Activated naive CD4-positive, alpha-beta T cell treated with anti-CD3 and anti-CD28 coated beads, Interleukin-2, amount 50 U/mL, for 72 hours (primary cell): Measurements from ENCODE around the gene SPTLC3. TPM values are rescaled to one million over a fixed set of nuclear protein-coding genes. Genes with fewer than 3 reads are reported as not detected.

Experiments
- ATAC-seq, 2 donors: fragments of 150-1000 bp; cut with Tn5 transposase; 2 replicates each; pipeline ENCODE4 v1.10.0; 2021; ENCODE audit warnings: mild to moderate bottlenecking in 2 of 2, moderate library complexity in 2 of 2
- DNase-seq, 2 donors: peaks; one replicate each; pipeline ENCODE4 v3.0.0; 2021 to 2022; ENCODE audit warnings: low spot score in 2 of 2
- H3K27ac Mint-ChIP-seq, 2 donors: one replicate each; pipeline ENCODE4 v1.8.0; 2022; ENCODE audit warnings: mild to moderate bottlenecking in 2 of 2, mixed read lengths in 2 of 2
- H3K36me3 Mint-ChIP-seq, 2 donors: one replicate each; pipeline ENCODE4 v1.8.0; 2022; ENCODE audit warnings: mixed read lengths in 2 of 2
- H3K9me3 Mint-ChIP-seq, 2 donors: one replicate each; pipeline ENCODE4 v1.8.0; 2022; ENCODE audit warnings: mixed read lengths in 2 of 2
- total RNA-seq, 2 donors: library from RNA; stranded (reverse); gene quantifications; one replicate each; pipeline ENCODE4 v1.2.3, GENCODE V29; 2022

The SPTLC3 gene
- total RNA-seq = 1 to 10 TPM in 1 of 2 donors, not detected in 1; 1.7 TPM

- ATAC-seq = peak; percentile 39 to 49
- peak within 1 kb of the TSS in 1 of 2 donors; percentile 88 for H3K27ac Mint-ChIP-seq
- H3K36me3 Mint-ChIP-seq = no peaks in the 10 kb centered on the region
- H3K9me3 Mint-ChIP-seq = no peaks in the 10 kb centered on the region
- DNase-seq = no peak
Measured at GRCh38 chr20:13008761-13009681, at the start of gene SPTLC3. Gene SPTLC3, plus strand, starts transcription at chr20:13008972. Its CDS starts 296 bp downstream, at chr20:13009268.

GRCh38 chr20:12961725-12962124, 47.0 kb upstream of the SPTLC3 start:
- Mint-ChIP-seq H3K9me3 (no peaks in the 10 kb centered on the region), H3K27ac (no peak overlapping the region), H3K36me3 (no peaks in the 10 kb centered on the region)
- DNase-seq (no peak), ATAC-seq (no peak)

- ATAC-seq (no peak), DNase-seq (no peak)
- no peak overlapping the region for H3K27ac Mint-ChIP-seq
- H3K36me3 Mint-ChIP-seq = no peaks in the 10 kb centered on the region
- no peaks in the 10 kb centered on the region for H3K9me3 Mint-ChIP-seq
Measured at GRCh38 chr20:12962895-12963294, 45.9 kb upstream of the SPTLC3 start.

- no peak for ATAC-seq
Measured at GRCh38 chr20:12963416-12963815, 45.4 kb upstream of the SPTLC3 start.

GRCh38 chr20:12965212-12965869, 43.4 kb upstream of the SPTLC3 start:
- peak; percentile 31 to 60 for ATAC-seq
- Mint-ChIP-seq H3K36me3 (peaks cover 0 to 9% of the 10 kb centered on the region in 2 donors), H3K27ac (no peak overlapping the region), H3K9me3 (no peaks in the 10 kb centered on the region)
- no peak for DNase-seq

More at GRCh38 chr20:12963416-12963815, 45.4 kb upstream of the SPTLC3 start:
- no peaks in the 10 kb centered on the region for H3K36me3 Mint-ChIP-seq
- H3K27ac Mint-ChIP-seq = no peak overlapping the region
- H3K9me3 Mint-ChIP-seq = no peaks in the 10 kb centered on the region
- DNase-seq = no peak

GRCh38 chr20:12965870-12966251, 42.9 kb upstream of the SPTLC3 start:
- no peaks in the 10 kb centered on the region for H3K9me3 Mint-ChIP-seq
- no peak overlapping the region for H3K27ac Mint-ChIP-seq
- peaks cover 0 to 9% of the 10 kb centered on the region in 2 donors for H3K36me3 Mint-ChIP-seq
- DNase-seq = no peak
- no peak for ATAC-seq

GRCh38 chr20:12966468-12967085, 42.2 kb upstream of the SPTLC3 start:
- H3K9me3 Mint-ChIP-seq = no peaks in the 10 kb centered on the region
- DNase-seq (no peak), ATAC-seq (no peak)
- H3K27ac Mint-ChIP-seq = no peak overlapping the region
- peaks cover 0 to 9% of the 10 kb centered on the region in 2 donors for H3K36me3 Mint-ChIP-seq

- ATAC-seq (no peak), DNase-seq (no peak)
- H3K36me3 Mint-ChIP-seq = peaks cover 0 to 9% of the 10 kb centered on the region in 2 donors
- no peak overlapping the region for H3K27ac Mint-ChIP-seq
- H3K9me3 Mint-ChIP-seq = no peaks in the 10 kb centered on the region
Measured at GRCh38 chr20:12967932-12968331, 40.8 kb upstream of the SPTLC3 start.

GRCh38 chr20:12968472-12968871, 40.3 kb upstream of the SPTLC3 start:
- H3K36me3 Mint-ChIP-seq = peaks cover 0 to 9% of the 10 kb centered on the region in 2 donors
- no peaks in the 10 kb centered on the region for H3K9me3 Mint-ChIP-seq
- H3K27ac Mint-ChIP-seq = no peak overlapping the region
- DNase-seq (no peak), ATAC-seq (peak in 1 of 2 donors; percentile 81)

- Mint-ChIP-seq H3K36me3 (peaks cover 0 to 9% of the 10 kb centered on the region in 2 donors), H3K9me3 (no peaks in the 10 kb centered on the region), H3K27ac (no peak overlapping the region)
- DNase-seq (no peak), ATAC-seq (no peak)
Measured at GRCh38 chr20:12969071-12969669, 39.6 kb upstream of the SPTLC3 start.

GRCh38 chr20:12970372-12970821, 38.4 kb upstream of the SPTLC3 start:
- H3K27ac Mint-ChIP-seq = no peak overlapping the region
- peaks cover 0 to 9% of the 10 kb centered on the region in 2 donors for H3K36me3 Mint-ChIP-seq
- DNase-seq = no peak
- H3K9me3 Mint-ChIP-seq = no peaks in the 10 kb centered on the region
- ATAC-seq = peak in 1 of 2 donors; percentile 31

GRCh38 chr20:12975833-12976608, 32.8 kb upstream of the SPTLC3 start:
- Mint-ChIP-seq H3K9me3 (no peaks in the 10 kb centered on the region), H3K36me3 (no peaks in the 10 kb centered on the region), H3K27ac (no peak overlapping the region)
- ATAC-seq (no peak), DNase-seq (no peak)

GRCh38 chr20:12976720-12977309, 32.0 kb upstream of the SPTLC3 start:
- Mint-ChIP-seq H3K36me3 (no peaks in the 10 kb centered on the region), H3K9me3 (no peaks in the 10 kb centered on the region), H3K27ac (peak overlapping the region in 1 of 2 donors; percentile 26)
- ATAC-seq (no peak), DNase-seq (no peak)

GRCh38 chr20:12977328-12978125, 31.2 kb upstream of the SPTLC3 start:
- Mint-ChIP-seq H3K27ac (no peak overlapping the region), H3K36me3 (no peaks in the 10 kb centered on the region), H3K9me3 (no peaks in the 10 kb centered on the region)
- ATAC-seq (no peak), DNase-seq (no peak)

- Mint-ChIP-seq H3K36me3 (no peaks in the 10 kb centered on the region), H3K27ac (no peak overlapping the region), H3K9me3 (no peaks in the 10 kb centered on the region)
- no peak for DNase-seq
- no peak for ATAC-seq
Measured at GRCh38 chr20:12978126-12978394, 30.7 kb upstream of the SPTLC3 start.
